Superior temporal gyrus (tissue), 1 donor: ENCODE data around the gene TMEM135.
"Not testable (repeated sequence)": the region's sequence is repeated elsewhere in the genome, so short reads cannot be mapped to it uniquely, and the experiment has no call there.

Source experiments
- DNase-seq: peaks from one replicate; pipeline ENCODE4 v3.0.0-alpha.2; 2016; ENCODE audit errors: extremely low spot score

Gene TMEM135

DNA sequence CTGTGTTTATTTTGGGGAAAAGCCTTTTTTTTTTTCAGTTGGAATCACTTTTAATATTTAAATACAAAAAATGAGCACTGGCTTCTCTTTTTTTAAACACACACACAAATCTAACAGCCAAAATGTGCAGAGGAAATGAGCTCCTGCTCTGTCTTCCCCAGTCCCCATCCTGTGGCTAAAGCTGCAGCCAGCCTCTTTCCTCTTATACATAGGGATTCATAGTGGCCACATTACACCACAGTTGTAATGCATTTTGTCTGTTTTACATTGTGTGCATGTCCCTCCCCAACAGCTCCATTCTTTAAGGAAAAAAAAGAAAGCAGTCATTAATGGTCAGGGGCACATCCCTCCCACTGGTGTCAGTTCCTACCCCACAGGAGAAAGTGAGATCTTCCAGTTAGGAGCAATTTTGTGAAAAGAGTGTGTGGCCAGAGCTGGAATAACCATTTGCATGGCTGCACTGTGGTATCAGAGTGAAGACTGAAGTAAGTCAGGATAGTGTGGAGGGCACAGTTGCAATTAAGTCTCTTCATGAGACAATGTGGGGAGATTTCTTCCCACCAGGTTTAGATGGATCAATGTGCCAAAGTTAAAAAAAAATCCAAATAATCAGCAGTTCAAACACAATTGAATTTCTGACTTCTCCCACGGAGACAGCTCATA, 220.6 kb downstream of the TMEM135 start:
- DNase-seq: no peak

DNA sequence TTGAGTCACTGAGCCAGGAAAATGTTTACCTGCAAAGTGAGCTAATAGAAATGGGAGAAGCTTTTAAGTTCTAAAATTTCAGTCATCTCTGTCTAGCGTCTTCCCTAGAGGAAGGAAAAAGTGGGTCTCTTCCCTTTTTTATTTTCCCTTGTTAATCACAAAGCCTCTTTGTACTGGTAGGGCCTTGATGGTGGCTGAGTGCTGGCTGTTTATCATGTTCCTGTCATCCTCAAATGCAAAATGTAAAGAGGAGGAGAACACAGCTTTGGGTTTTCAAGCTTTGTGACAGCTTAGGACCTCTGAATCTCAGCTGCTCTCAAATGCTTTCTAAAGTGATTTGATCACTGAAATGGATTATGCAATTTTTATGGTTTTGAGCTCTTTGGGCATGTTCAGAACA, 222.0 kb downstream of the TMEM135 start:
- peak; percentile 59 for DNase-seq

- no peak for DNase-seq
Measured at GRCh38 chr11:87260811-87261210, 223.1 kb downstream of the TMEM135 start.

DNA sequence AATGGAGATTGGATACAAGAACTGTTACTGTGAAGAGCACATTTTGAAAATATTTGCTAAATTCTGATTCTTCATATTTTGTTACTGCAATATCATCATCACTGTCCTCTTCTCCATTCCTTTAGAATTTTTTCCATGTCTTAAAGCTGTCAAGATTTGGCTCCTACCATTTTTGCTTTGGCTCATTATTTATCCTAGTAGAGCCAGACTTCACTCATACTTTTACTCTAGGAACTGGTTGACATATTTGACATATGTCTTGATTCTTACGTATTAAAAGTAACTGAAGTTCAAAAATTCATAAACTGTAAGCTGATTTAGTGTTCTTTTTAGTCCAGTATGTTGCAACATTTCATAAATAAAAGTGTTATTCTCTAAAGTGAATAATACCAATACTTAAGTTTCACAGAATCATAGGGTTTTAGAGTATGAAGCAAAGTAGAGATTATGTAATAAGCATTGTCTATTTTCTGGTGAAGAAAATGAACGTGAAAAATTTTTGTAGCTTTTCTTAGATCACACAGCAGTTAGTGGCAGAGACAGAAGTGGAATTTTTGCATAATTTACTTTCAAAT, 225.6 kb downstream of the TMEM135 start:
- no peak for DNase-seq

DNA sequence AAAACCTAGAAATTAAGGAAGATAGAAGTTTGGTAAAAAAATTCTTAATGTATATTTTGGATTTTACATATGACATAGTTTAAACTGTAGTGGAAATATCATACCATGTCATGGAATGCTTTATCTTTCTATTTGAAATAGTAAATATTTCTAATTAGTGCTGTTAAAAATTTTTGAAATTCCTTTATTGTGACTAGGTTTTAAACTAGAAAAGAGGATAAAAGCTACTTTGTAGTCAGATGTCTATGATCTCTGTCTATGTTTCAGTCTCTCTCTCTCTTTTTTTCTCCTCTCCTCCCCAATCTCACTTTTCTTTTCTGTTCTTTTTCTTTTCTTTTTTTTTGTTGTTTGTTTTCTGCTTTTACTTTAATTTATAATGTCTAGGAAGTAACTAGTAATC, 226.2 kb downstream of the TMEM135 start:
- DNase-seq: no peak

- no peak for DNase-seq
Measured at GRCh38 chr11:87265132-87265531, 227.4 kb downstream of the TMEM135 start.

- no peak for DNase-seq
Measured at GRCh38 chr11:87265979-87266378, 228.2 kb downstream of the TMEM135 start.

DNA sequence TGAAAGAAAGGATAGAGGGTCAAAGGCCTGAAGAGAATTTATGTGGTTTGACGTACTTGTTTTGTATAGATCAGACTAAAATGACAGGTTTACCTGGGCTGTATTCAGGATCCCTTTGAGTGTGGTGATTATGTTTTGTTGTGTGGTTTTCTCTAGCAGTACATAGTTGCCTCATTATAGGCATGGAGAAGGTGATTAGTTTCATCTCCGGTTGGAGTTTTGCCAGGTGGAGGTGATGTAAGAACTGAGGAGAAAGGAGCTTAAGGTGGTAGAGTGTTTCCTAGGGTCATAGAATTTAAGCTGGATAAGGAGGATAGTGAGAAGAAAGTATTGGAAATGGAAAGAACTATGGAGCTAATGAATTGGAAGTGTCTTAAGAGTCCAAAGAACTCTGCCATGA, 229.0 kb downstream of the TMEM135 start:
- no peak for DNase-seq

DNA sequence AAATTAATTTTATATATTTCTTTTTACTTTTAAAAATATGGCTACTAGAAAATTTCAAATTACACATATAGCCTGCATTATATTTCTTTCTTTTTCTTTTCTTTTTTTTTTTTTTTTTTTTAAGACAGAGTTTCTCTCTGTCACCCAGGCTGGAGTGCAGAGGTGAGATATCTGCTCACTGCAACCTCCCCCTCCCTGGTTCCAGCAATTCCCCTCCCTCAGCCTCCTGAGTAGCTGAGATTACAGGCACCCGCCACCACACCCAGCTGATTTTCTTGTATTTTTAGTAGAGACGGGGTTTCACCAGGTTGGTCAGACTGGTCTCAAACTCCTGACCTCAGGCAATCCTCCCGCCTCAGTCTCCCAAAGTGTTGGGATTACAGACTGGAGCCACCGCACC, 234.2 kb downstream of the TMEM135 start:
- not testable (repeated sequence) for DNase-seq

DNA sequence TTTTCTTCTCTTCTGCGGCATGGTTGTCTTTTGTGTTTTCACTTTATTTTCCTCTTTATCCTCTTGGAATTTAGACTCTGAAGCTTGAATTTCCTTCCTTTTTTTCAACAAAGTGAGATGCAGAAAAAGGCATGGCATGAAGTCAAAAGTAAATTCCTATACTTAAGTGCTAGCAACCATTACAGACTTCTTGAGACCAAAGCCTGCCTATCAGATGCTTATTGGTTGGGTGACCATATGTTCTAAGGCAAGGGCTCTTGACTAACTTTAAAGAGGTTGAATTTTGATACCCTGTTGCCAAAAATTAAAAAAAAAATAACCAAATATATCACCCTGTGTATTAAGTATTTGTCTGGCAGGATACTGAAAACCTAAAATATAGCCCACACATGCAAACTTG, 237.4 kb downstream of the TMEM135 start:
- DNase-seq: no peak

- no peak for DNase-seq
Measured at GRCh38 chr11:87280143-87280542, 242.4 kb downstream of the TMEM135 start.

DNA sequence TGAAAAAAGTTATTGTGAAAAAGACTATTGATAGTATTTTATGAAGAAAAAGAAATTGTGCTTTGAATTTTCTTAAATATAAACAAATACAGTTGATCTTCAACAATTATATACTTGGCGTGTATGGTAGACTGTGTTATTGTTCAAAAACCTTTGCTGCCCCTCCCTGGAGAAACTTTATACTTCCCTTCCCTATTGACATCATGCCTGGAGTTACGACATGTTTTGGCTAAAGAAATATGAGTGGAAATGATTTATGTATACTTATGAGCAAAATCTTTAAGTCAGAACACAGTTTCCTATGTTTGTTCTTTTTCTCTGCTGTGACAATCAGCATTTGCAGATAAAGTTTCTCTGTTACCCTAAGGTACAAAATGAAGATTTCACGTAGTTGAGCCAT, 243.8 kb downstream of the TMEM135 start:
- DNase-seq: no peak

DNA sequence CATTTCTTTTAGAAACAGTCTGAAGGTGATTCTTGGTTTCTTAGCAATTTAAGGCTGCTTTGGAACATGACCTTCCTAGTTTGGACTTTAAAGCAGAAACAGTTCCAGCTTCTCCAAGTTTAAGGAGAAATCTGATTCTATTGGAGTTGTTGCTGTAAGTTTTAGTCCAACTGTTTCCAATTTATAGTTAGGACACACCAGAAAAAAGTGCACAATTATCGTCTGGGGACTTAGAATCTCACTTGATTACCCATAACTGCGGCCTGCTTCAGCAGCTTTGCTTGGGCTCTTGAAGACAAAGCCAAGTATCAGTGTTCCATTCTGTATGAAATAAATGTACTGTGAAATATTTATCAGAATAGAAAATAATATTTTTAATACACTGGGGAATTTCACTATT, 246.6 kb downstream of the TMEM135 start:
- no peak for DNase-seq

DNA sequence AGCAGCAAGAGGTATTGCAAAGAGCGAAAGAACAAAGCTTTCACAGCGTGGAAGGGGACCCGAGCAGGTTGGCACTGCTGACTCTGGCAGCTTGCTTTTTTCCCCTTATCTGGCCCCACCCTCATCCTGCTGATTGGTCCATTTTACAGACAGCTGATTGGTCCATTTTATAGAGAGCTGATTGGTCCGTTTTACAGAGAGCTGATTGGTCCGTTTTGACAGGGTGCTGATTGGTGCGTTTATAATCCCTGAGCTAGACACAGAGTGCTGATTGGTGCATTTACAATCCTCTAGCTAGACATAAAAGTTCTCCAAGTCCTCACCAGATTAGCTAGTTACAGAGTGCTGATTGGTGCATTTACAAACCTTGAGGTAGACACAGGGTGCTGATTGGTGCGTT, 247.9 kb downstream of the TMEM135 start:
- DNase-seq: not testable (repeated sequence)

GRCh38 chr11:87286338-87286737, 248.6 kb downstream of the TMEM135 start:
- DNase-seq: no peak

DNA sequence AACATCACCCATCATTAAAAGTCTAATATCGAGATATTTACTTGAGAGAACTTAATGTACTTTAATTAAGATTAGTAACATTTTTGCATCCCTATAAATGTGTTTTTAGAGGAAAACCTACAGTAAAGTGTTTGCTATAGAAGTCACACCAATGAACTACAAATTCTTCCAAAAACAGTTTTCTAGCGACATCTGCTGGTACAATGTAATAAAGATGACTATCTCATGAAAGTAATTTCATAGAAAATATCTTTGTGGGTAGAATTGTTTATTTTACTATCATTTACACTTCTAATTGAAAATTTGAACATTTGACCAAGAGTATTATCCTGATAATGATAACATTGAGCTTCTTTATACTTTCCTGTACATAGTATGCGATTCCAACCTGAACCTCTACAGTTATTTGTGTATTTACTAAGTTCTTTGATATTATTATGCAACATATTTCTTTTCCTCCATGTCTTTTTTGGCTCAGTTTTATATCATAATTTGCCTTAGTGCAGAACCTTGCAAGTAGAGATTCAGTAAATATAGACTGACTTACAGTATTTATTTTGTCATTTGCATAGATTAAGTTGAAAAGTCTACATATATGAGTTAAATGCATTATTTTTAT, 252.7 kb downstream of the TMEM135 start:
- peak; percentile 93 for DNase-seq

DNA sequence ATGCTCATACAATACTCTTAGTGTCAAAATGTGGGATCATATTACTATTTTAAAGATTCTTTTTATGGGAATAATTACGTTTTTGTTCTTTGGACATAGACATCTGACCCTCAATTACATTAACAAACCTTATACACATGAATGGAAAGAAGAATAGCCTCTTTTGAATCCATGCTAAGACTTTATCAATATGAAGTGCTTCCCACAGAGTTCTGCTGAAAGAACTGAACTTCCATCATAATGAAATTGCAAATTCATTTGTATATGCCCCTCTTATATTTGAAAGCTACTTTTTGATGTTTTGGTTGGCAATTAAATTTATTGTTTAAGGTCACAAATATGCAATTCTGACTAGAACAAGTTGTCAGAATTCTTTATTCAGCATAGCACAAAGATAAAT, 254.9 kb downstream of the TMEM135 start:
- DNase-seq: no peak

GRCh38 chr11:87295237-87295636, 257.5 kb downstream of the TMEM135 start:
- no peak for DNase-seq

DNA sequence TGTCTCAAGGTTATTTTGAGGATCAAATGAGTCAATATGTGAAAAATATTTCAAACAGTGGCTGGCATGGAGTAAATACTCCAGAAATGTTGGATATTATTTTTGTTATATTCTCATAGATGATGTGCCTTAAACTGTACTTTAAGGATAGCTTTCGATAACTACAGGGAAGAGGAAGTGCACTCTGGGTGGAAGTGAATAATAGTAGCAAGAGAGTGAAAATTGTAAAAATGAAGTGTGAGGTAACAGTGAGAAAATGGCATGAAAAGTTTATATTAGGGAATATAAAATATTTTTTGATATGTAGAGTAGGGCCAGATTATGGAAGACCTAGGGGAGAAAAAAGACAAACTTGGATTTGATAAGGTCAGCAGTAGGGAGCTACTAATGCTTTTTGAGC, 258.9 kb downstream of the TMEM135 start:
- no peak for DNase-seq

GRCh38 chr11:87298155-87298554, 260.4 kb downstream of the TMEM135 start:
- no peak for DNase-seq

- DNase-seq: no peak
Measured at GRCh38 chr11:87299041-87299481, 261.3 kb downstream of the TMEM135 start.

DNA sequence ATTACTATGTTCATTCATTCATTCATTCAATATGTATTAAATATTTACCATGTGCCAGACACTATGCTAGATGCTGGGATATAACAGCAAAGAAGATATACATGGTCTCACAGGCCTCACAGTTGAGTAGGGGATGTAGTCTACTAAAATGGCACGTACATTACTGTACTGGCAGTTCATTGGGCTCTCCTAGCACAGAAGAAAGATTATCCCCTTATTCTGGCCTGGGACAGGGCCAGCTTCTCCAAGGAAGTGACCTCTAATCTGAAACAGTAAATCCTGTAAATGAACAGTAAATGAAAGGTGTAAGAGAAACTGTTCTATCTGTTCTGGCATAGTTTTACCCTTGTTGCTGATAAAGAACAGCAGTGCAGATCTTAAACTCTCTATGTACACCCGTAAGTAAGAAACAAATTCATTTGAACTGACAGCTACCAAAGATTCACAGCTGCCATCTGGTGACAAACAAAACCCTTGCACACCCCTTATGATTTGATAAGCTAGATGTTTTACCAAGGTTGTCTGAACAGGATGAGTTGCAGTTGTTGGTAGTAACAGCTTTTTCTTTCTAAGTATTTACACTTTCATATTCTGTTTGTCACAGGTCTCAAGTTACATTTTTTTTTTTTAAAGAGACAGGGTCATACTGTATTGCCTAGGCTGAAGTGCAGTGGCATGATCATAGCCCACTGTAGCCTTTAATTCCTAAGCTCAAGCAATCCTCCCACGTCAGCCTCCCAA, 263.1 kb downstream of the TMEM135 start:
- DNase-seq: no peak
